ENCODE results near the gene NFIA. TPM values are rescaled to one million over a fixed set of nuclear protein-coding genes. Genes with fewer than 3 reads are reported as not detected.

Gene NFIA
- total and polyA plus RNA-seq, 2 donors = 18.1 to 105 TPM

GRCh38 chr1:61095470-61095812 lies 13.1 kb downstream of the NFIA start:
- H3K27ac ChIP-seq (ENCODE audit: low read depth) = no peak overlapping the region
- no peak for DNase-seq (ENCODE audit: extremely low spot score)
- WGBS = 63% methylated on average over 2 of the region's 2 CpGs
- no peak overlapping the region for H3K4me3 ChIP-seq (ENCODE audit: low read depth, low read length)
- no peaks in the 10 kb centered on the region for H3K4me1 ChIP-seq (ENCODE audit: insufficient read depth)
- no peaks in the 10 kb centered on the region for H3K36me3 ChIP-seq (ENCODE audit: insufficient read depth)

- H3K4me1 ChIP-seq (ENCODE audit: insufficient read depth) = no peaks in the 10 kb centered on the region
These were observed 15.0 kb downstream of the NFIA start for GRCh38 chr1:61097317-61097716.

DNA sequence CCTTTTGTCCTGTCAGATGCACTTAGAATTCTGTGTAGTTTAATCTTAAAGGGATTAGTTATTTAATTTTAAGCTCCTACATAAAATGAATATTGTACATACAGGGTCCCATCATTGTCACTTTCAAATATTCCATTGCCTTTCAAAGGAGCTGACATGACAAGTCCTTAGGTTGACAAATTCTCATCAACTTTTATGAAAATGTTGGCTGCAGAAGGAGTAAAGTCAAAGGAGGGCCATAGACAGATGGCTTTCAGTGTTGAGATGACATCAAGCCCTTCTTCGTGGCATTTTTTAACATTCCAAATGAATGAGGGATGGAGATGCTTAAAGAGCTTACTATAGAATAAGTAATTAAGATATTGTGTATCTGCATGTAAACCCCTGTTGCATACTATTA lies 15.4 kb downstream of the NFIA start:
- 62% methylated on average over 1 of the region's 1 CpG for WGBS
- no peaks in the 10 kb centered on the region for H3K36me3 ChIP-seq (ENCODE audit: insufficient read depth)
- no peak overlapping the region for H3K27ac ChIP-seq (ENCODE audit: low read depth)
- H3K4me1 ChIP-seq (ENCODE audit: insufficient read depth) = no peaks in the 10 kb centered on the region
- H3K4me3 ChIP-seq (ENCODE audit: low read depth, low read length) = no peak overlapping the region
- no peak for DNase-seq (ENCODE audit: extremely low spot score)

More at GRCh38 chr1:61097317-61097716, 15.0 kb downstream of the NFIA start:
- Histone ChIP-seq H3K4me3 (ENCODE audit: low read depth, low read length) (no peak overlapping the region), H3K27ac (ENCODE audit: low read depth) (no peak overlapping the region), H3K36me3 (ENCODE audit: insufficient read depth) (no peaks in the 10 kb centered on the region)
- DNase-seq (ENCODE audit: extremely low spot score) = no peak
- 97% methylated on average over 1 of the region's 1 CpG for WGBS

DNA sequence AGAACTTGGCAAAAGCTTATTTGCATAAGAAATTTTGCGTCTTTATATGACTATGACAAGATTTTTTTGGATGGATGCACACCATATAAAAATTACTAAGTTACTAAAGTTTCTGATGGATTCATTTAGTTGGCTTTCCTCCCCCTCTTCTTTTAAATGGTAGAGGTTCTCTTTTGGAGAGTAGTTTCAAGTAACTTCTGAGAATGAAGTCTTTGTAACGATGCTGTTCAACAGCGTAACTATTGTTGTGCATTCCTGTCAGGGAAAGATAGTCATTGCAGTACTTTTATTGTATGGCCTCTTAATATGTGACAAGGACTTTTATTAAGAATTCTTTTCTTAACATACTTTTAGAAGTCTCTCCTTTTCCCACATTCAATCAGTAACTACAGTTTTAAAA lies 16.0 kb downstream of the NFIA start:
- DNase-seq (ENCODE audit: extremely low spot score) = no peak
- 73% methylated on average over 3 of the region's 3 CpGs for WGBS
- Histone ChIP-seq H3K4me3 (ENCODE audit: low read depth, low read length) (no peak overlapping the region), H3K4me1 (ENCODE audit: insufficient read depth) (no peaks in the 10 kb centered on the region), H3K36me3 (ENCODE audit: insufficient read depth) (no peaks in the 10 kb centered on the region), H3K27ac (ENCODE audit: low read depth) (no peak overlapping the region)

GRCh38 chr1:61098906-61099437 lies 16.6 kb downstream of the NFIA start:
- no peaks in the 10 kb centered on the region for H3K36me3 ChIP-seq (ENCODE audit: insufficient read depth)
- no peaks in the 10 kb centered on the region for H3K4me1 ChIP-seq (ENCODE audit: insufficient read depth)
- WGBS = 90% methylated on average over 4 of the region's 4 CpGs
- H3K4me3 ChIP-seq (ENCODE audit: low read depth, low read length) = no peak overlapping the region
- no peak for DNase-seq (ENCODE audit: extremely low spot score)
- no peak overlapping the region for H3K27ac ChIP-seq (ENCODE audit: low read depth)

GRCh38 chr1:61100578-61100977 lies 18.2 kb downstream of the NFIA start:
- H3K4me3 ChIP-seq (ENCODE audit: low read depth, low read length) = no peak overlapping the region
- DNase-seq (ENCODE audit: extremely low spot score) = no peak
- no peaks in the 10 kb centered on the region for H3K36me3 ChIP-seq (ENCODE audit: insufficient read depth)
- H3K27ac ChIP-seq (ENCODE audit: low read depth) = no peak overlapping the region
- no peaks in the 10 kb centered on the region for H3K4me1 ChIP-seq (ENCODE audit: insufficient read depth)
- WGBS = 99% methylated on average over 2 of the region's 2 CpGs

DNA sequence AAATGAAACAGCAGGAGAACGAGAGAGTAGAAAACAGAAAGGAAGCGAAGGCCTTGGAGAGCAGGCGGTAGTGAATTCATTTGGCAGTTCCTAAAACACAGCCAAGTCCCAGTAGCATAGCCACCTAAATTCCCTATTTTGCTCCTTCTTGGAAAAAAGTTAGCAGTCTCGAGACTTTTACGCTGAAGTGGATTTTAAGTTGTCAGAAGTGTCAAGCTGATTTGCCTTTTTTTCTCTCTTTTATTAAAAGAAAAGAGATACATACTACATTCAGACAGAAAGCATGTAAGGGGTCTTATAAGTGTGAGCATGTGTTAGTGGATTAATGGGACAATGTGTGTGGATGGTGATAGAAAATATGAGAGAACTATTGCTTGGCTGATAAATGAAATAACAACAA lies 19.2 kb downstream of the NFIA start:
- no peak for DNase-seq (ENCODE audit: extremely low spot score)
- H3K4me3 ChIP-seq (ENCODE audit: low read depth, low read length) = no peak overlapping the region
- H3K27ac ChIP-seq (ENCODE audit: low read depth) = no peak overlapping the region
- 78% methylated on average over 5 of the region's 5 CpGs for WGBS
- H3K4me1 ChIP-seq (ENCODE audit: insufficient read depth) = no peaks in the 10 kb centered on the region
- H3K36me3 ChIP-seq (ENCODE audit: insufficient read depth) = no peaks in the 10 kb centered on the region

- 75% methylated on average over 1 of the region's 1 CpG for WGBS
- H3K27ac ChIP-seq (ENCODE audit: low read depth) = no peak overlapping the region
- H3K36me3 ChIP-seq (ENCODE audit: insufficient read depth) = no peaks in the 10 kb centered on the region
- DNase-seq (ENCODE audit: extremely low spot score) = no peak
- no peaks in the 10 kb centered on the region for H3K4me1 ChIP-seq (ENCODE audit: insufficient read depth)
- no peak overlapping the region for H3K4me3 ChIP-seq (ENCODE audit: low read depth, low read length)
These were observed 19.7 kb downstream of the NFIA start for GRCh38 chr1:61102041-61102440.

GRCh38 chr1:61102621-61103020 lies 20.3 kb downstream of the NFIA start:
- no peak overlapping the region for H3K4me3 ChIP-seq (ENCODE audit: low read depth, low read length)
- no peak for DNase-seq (ENCODE audit: extremely low spot score)
- H3K36me3 ChIP-seq (ENCODE audit: insufficient read depth) = no peaks in the 10 kb centered on the region
- H3K4me1 ChIP-seq (ENCODE audit: insufficient read depth) = no peaks in the 10 kb centered on the region
- no peak overlapping the region for H3K27ac ChIP-seq (ENCODE audit: low read depth)
- 60% methylated on average over 2 of the region's 2 CpGs for WGBS

GRCh38 chr1:61104220-61104671 lies 21.9 kb downstream of the NFIA start:
- no peak overlapping the region for H3K27ac ChIP-seq (ENCODE audit: low read depth)
- DNase-seq (ENCODE audit: extremely low spot score) = no peak
- H3K4me3 ChIP-seq (ENCODE audit: low read depth, low read length) = no peak overlapping the region
- H3K36me3 ChIP-seq (ENCODE audit: insufficient read depth) = no peaks in the 10 kb centered on the region
- H3K4me1 ChIP-seq (ENCODE audit: insufficient read depth) = no peaks in the 10 kb centered on the region
- 65% methylated on average over 3 of the region's 3 CpGs for WGBS

- DNase-seq (ENCODE audit: extremely low spot score) = no peak
- H3K36me3 ChIP-seq (ENCODE audit: insufficient read depth) = no peaks in the 10 kb centered on the region
- no peaks in the 10 kb centered on the region for H3K4me1 ChIP-seq (ENCODE audit: insufficient read depth)
- WGBS = 96% methylated on average over 1 of the region's 1 CpG
- H3K27ac ChIP-seq (ENCODE audit: low read depth) = no peak overlapping the region
- no peak overlapping the region for H3K4me3 ChIP-seq (ENCODE audit: low read depth, low read length)
These were observed 25.3 kb downstream of the NFIA start for GRCh38 chr1:61107638-61108037.

DNA sequence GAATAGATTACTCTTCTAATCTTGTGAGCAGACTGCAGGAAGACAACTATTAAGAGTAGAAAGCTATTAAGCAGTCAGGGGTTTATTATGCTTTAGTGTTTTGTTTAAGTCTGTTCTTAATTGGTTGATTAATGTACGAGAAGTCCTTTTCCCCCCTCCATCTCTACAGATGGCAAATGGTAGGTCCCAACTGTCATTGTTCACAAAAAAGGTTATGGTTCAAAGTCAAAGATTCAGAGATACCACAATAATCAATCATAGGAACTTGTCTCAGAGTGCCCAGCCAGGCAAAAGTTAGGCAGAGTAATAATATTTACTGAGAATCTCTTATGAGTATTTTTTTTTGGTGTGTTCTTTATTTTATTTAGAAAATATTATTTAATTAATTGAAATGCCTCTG lies 26.8 kb downstream of the NFIA start:
- no peak for DNase-seq (ENCODE audit: extremely low spot score)
- Histone ChIP-seq H3K4me1 (ENCODE audit: insufficient read depth) (no peaks in the 10 kb centered on the region), H3K27ac (ENCODE audit: low read depth) (no peak overlapping the region), H3K36me3 (ENCODE audit: insufficient read depth) (no peaks in the 10 kb centered on the region), H3K4me3 (ENCODE audit: low read depth, low read length) (no peak overlapping the region)
- 75% methylated on average over 1 of the region's 1 CpG for WGBS

GRCh38 chr1:61109910-61110309 lies 27.5 kb downstream of the NFIA start:
- H3K4me1 ChIP-seq (ENCODE audit: insufficient read depth) = no peaks in the 10 kb centered on the region

DNA sequence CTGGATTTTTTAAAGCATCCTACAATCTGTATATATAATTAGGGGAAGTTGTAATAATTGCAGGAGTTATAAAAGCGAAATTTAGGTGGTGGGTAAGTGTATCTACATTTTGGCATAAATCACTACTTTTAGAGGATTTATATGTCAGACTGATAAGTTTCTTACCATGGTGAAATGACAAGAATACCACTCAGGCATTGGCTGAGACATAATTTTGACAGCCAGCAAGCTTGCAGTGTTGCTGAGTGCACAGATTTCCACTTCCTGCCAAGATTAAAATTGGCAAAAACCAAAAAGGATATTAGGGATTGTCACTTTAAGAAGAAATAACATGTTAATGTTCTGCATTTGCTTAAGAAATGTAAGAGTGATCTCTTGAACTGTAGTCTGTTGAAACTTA lies 28.2 kb downstream of the NFIA start:
- 85% methylated on average over 1 of the region's 1 CpG for WGBS
- no peaks in the 10 kb centered on the region for H3K36me3 ChIP-seq (ENCODE audit: insufficient read depth)
- no peak for DNase-seq (ENCODE audit: extremely low spot score)
- no peak overlapping the region for H3K27ac ChIP-seq (ENCODE audit: low read depth)
- H3K4me3 ChIP-seq (ENCODE audit: low read depth, low read length) = no peak overlapping the region
- no peaks in the 10 kb centered on the region for H3K4me1 ChIP-seq (ENCODE audit: insufficient read depth)

More at GRCh38 chr1:61109910-61110309, 27.5 kb downstream of the NFIA start:
- Histone ChIP-seq H3K4me3 (ENCODE audit: low read depth, low read length) (no peak overlapping the region), H3K36me3 (ENCODE audit: insufficient read depth) (no peaks in the 10 kb centered on the region), H3K27ac (ENCODE audit: low read depth) (no peak overlapping the region)
- DNase-seq (ENCODE audit: extremely low spot score) = no peak

Data from urinary bladder (tissue), 4 donors.